ENCODE measurements around the gene GTF3C5. TPM values are rescaled to one million over a fixed set of nuclear protein-coding genes. Genes with fewer than 3 reads are reported as not detected.

GTF3C5 gene
- total and polyA plus RNA-seq, 9 of the 15 experiments (the other 6 are each of a cell fraction or from before 2014, with no cell fraction given) = 3.8 to 118 (median 83.7) TPM

DNA sequence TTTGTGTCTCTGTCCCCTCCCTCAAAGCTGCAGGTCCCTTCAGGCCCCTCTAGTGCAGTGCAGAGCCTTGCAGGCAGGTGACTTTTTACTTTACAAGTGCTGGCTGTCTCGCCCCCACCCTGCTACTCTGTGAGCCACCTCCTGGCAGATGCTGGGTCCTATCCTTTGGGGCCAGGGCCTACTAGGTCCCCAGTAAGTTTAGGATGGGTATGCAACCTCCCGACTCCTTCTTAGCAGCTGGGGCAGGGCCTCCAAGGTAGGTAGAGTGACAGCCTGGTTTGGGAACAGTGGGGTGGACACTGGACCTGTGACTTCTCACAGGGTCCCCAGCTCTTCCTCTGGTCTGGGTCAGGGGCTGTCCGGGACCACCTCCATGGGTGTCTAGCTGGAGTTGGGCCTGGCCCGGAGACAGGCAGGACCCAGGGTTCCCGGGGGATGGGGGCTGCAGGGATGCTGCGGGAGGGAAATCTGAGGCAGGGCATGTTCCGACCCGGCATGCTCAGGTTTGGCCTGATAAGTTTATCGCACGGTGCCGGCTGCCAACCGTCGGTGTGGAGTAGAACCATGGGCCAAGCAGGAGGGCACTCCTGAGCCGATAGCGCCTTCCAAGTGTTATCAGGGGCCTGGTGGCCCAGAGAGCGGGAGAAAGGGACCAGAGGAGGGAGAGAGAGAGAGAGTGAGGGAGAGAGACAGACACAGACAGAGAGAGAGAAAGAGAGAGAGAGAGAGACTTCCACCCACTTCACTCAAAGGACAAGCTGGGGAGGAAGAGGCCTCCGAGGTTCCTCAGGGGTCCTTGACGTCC is 31.8 kb upstream of the GTF3C5 start (continued):
- TF ChIP-seq, protein P1, sequence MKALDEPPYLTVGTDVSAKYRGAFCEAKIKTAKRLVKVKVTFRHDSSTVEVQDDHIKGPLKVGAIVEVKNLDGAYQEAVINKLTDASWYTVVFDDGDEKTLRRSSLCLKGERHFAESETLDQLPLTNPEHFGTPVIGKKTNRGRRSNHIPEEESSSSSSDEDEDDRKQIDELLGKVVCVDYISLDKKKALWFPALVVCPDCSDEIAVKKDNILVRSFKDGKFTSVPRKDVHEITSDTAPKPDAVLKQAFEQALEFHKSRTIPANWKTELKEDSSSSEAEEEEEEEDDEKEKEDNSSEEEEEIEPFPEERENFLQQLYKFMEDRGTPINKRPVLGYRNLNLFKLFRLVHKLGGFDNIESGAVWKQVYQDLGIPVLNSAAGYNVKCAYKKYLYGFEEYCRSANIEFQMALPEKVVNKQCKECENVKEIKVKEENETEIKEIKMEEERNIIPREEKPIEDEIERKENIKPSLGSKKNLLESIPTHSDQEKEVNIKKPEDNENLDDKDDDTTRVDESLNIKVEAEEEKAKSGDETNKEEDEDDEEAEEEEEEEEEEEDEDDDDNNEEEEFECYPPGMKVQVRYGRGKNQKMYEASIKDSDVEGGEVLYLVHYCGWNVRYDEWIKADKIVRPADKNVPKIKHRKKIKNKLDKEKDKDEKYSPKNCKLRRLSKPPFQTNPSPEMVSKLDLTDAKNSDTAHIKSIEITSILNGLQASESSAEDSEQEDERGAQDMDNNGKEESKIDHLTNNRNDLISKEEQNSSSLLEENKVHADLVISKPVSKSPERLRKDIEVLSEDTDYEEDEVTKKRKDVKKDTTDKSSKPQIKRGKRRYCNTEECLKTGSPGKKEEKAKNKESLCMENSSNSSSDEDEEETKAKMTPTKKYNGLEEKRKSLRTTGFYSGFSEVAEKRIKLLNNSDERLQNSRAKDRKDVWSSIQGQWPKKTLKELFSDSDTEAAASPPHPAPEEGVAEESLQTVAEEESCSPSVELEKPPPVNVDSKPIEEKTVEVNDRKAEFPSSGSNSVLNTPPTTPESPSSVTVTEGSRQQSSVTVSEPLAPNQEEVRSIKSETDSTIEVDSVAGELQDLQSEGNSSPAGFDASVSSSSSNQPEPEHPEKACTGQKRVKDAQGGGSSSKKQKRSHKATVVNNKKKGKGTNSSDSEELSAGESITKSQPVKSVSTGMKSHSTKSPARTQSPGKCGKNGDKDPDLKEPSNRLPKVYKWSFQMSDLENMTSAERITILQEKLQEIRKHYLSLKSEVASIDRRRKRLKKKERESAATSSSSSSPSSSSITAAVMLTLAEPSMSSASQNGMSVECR (CRISPR knock-in tag; IDR thresholded peaks at IDR 0.05) = no peak
- TF ChIP-seq ZKSCAN8 (CRISPR knock-in tag; IDR thresholded peaks at IDR 0.05) (peak; percentile 83; the same call in 1 of the 2 replicates), CBFA2T3 (IDR thresholded peaks at IDR 0.05) (peak; percentile 99), JUN (IDR thresholded peaks at IDR 0.05; ENCODE audit: borderline replicate concordance, low read depth, low read length) (no peak), JUN (CRISPR knock-in tag; IDR thresholded peaks at IDR 0.05; ENCODE audit: borderline replicate concordance) (no peak), TCF7 (IDR thresholded peaks at IDR 0.05; ENCODE audit: borderline replicate concordance) (no peak; the same call in 1 of the 2 replicates), ZNF384 (IDR thresholded peaks at IDR 0.05; ENCODE audit: low read depth, low read length) (no peak), MAFF (IDR thresholded peaks at IDR 0.05; ENCODE audit: low read length) (no peak), SAFB2 (IDR thresholded peaks at IDR 0.05; ENCODE audit: borderline replicate concordance, low read depth, low read length, severe bottlenecking) (no peak), SUPT5H (IDR thresholded peaks at IDR 0.05) (0 out of 2 replicates have a peak, but pooled peaks have one; percentile 30), NFIX (CRISPR knock-in tag; IDR thresholded peaks at IDR 0.05; ENCODE audit: low read depth) (no peak), NR4A1 (CRISPR knock-in tag; IDR thresholded peaks at IDR 0.05) (no peak), NR4A1 (tag; IDR thresholded peaks at IDR 0.05) (peak; percentile 85; the same call in 1 of the 2 replicates), ZNF583 (CRISPR knock-in tag; IDR thresholded peaks at IDR 0.05) (peak; percentile 85; the same call in 1 of the 2 replicates), HNRNPK (IDR thresholded peaks at IDR 0.05; ENCODE audit: low read depth, low read length, poor library complexity, severe bottlenecking) (no peak), DPF2 (IDR thresholded peaks at IDR 0.05) (peak; percentile 92), ZNF316 (IDR thresholded peaks at IDR 0.05) (0 out of 2 replicates have a peak, but pooled peaks have one; percentile 3), ZZZ3 (IDR thresholded peaks at IDR 0.05) (no peak)
- TF ChIP-seq, protein P2, sequence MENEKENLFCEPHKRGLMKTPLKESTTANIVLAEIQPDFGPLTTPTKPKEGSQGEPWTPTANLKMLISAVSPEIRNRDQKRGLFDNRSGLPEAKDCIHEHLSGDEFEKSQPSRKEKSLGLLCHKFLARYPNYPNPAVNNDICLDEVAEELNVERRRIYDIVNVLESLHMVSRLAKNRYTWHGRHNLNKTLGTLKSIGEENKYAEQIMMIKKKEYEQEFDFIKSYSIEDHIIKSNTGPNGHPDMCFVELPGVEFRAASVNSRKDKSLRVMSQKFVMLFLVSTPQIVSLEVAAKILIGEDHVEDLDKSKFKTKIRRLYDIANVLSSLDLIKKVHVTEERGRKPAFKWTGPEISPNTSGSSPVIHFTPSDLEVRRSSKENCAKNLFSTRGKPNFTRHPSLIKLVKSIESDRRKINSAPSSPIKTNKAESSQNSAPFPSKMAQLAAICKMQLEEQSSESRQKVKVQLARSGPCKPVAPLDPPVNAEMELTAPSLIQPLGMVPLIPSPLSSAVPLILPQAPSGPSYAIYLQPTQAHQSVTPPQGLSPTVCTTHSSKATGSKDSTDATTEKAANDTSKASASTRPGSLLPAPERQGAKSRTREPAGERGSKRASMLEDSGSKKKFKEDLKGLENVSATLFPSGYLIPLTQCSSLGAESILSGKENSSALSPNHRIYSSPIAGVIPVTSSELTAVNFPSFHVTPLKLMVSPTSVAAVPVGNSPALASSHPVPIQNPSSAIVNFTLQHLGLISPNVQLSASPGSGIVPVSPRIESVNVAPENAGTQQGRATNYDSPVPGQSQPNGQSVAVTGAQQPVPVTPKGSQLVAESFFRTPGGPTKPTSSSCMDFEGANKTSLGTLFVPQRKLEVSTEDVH (IDR thresholded peaks at IDR 0.05; ENCODE audit: low read depth, partially characterized antibody) = peak; percentile 32
- TF ChIP-seq, protein P3, sequence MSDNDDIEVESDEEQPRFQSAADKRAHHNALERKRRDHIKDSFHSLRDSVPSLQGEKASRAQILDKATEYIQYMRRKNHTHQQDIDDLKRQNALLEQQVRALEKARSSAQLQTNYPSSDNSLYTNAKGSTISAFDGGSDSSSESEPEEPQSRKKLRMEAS (CRISPR knock-in tag; IDR thresholded peaks at IDR 0.05) = 0 out of 2 replicates have a peak, but pooled peaks have one; percentile 59
- TF ChIP-seq, protein P4, sequence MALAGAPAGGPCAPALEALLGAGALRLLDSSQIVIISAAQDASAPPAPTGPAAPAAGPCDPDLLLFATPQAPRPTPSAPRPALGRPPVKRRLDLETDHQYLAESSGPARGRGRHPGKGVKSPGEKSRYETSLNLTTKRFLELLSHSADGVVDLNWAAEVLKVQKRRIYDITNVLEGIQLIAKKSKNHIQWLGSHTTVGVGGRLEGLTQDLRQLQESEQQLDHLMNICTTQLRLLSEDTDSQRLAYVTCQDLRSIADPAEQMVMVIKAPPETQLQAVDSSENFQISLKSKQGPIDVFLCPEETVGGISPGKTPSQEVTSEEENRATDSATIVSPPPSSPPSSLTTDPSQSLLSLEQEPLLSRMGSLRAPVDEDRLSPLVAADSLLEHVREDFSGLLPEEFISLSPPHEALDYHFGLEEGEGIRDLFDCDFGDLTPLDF (CRISPR knock-in tag; IDR thresholded peaks at IDR 0.05) = no peak
